Psoas muscle (tissue), 8 donors: Measurements from ENCODE around the gene ARHGAP42. TPM values are rescaled to one million over a fixed set of nuclear protein-coding genes. Genes with fewer than 3 reads are reported as not detected.

Source experiments
- ATAC-seq, 4 donors: fragments of 200-7000 bp; cut with Tn5 transposase; one replicate each; pipeline ENCODE4 v1.9.1; 2020; ENCODE audit warnings: moderate library complexity in 3 of 4, mild to moderate bottlenecking in 2 of 4
- DNase-seq, 2 donors: peaks; one replicate each; pipeline ENCODE4 v3.0.0-alpha.2; 2020
- H3K27ac ChIP-seq: fragments of 200-600 bp; one replicate; pipeline ENCODE4 v1.8.0; 2022
- H3K27me3 ChIP-seq, 3 donors: fragments of 200-600 bp in 1 of 3; one replicate each; pipeline versions ENCODE4 v1.6.1 to v1.8.0; 2013 to 2022; ENCODE audit warnings: low read length in 2 of 3, mild to moderate bottlenecking in 2 of 3, moderate library complexity in 1 of 3; ENCODE audit not compliant: insufficient read depth in 3 of 3
- H3K36me3 ChIP-seq, 2 donors: fragments of 200-600 bp in 1 of 2; one replicate each; pipeline versions ENCODE4 v1.6.1 to v1.8.0; 2013 to 2022; ENCODE audit warnings: low read depth in 1 of 2, mild to moderate bottlenecking in 1 of 2, moderate library complexity in 1 of 2; ENCODE audit not compliant: insufficient read depth in 1 of 2
- H3K4me1 ChIP-seq: fragments of 200-600 bp; one replicate; pipeline ENCODE4 v1.8.0; 2022
- H3K4me3 ChIP-seq: fragments of 200-600 bp; one replicate; pipeline ENCODE4 v1.8.0; 2022; ENCODE audit warnings: mild to moderate bottlenecking
- H3K9me3 ChIP-seq: fragments of 200-600 bp; one replicate; pipeline ENCODE4 v1.8.0; 2022
- WGBS, 3 donors: extraction: QIAGEN DNeasy Blood & Tissue Kit; methylation state at CpG; one replicate each; pipeline versions ENCODE4 v1.1.6 to v1.1.7; 2013; 5-methylcytosine and 5-hydroxymethylcytosine counted together
- intact Hi-C, 2 donors: fragments of 100-400 bp; cut with DNase I; formaldehyde crosslinking; loops; one replicate each; pipeline versions ENCODE4 v1.11.0 to v1.14.2; 2022
- polyA plus RNA-seq, 3 donors: library from polyadenylated mRNA; stranded (reverse); fragments of 200-250 nt; gene quantifications; one replicate each; pipeline ENCODE4 v1.2.3, GENCODE V29; 2013
- total RNA-seq, 4 donors: library from RNA; stranded (reverse); fragmentation: NEBNext Ultra II Directional in 2 of 4; extraction: Animal tissue kit (Norgen Biotek cat#: 25700) in 2 of 4; gene quantifications; one replicate each; pipeline versions ENCODE4 v1.2.1 to v1.2.4, GENCODE V29; 2021 to 2023
- TF ChIP-seq, protein P1 (sequence below): fragments of 200-600 bp; IDR thresholded peaks from one replicate; pipeline ENCODE4 v1.8.0; 2022; ENCODE audit warnings: antibody characterized with exemption
- donor health status: healthy with polysubstance abuse.
- donor health status: DM: no; HTN: no; CAD: no; lungs with moderate emphysema.
- donor health status: Bipolar disorder and iron deficiency.
- donor health status: healthy.
- donor health status: DM: yes; HTN: yes; CAD: no.
- donor health status: DM: no; HTN: no; CAD: no.
- donor health status: DM: no; HTN: no; CAD: no.
- donor health status: DM: yes; HTN: yes; CAD: no.

The ARHGAP42 gene
- total and polyA plus RNA-seq, 7 donors, result 3.8 to 12.3 (median 7.2) TPM

DNA sequence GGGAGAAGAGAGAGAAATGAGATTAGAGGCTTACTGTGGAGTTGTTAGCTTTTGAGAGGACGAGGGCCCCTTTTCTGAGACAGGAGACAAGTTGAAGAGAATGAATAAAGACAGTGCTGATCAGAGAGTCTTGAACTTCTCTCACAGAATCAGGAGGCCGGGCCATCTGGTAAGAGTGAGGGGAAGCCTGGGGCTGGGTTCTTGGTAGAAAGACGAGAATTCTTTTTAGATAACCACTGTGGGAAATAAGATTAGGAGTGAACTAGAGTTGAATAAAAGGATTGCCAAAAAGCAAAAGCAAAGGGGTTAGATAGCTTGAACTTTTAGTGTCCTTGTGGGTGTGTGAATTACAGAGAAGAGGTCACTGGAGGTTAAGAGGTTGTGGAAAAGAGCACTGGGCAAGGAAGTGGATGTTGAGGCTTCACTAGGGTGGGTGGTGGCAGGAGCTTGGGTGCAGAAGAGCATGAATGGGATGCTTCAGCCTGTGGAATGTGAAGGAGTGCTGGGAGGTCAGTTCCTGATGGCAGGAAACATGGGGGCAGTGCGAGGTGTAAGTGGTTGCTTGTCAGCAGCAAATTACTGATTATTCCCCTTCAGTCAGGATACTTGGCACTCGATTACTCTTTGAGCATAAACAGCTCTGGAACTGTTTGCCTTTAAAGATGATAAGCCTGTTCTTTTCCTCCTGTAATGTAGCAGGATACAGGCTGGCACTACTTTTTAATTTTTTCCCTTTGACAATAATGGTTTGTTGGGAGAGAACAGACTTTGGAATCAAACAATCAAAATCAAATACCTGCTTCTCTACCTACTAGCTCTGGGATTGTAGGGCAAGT, 98.3 kb downstream of the ARHGAP42 start:
- DNase-seq (no peak), ATAC-seq (no peak)
- 76 to 84% (median 78%) methylated on average over 5 of the region's 5 CpGs for WGBS, 3 donors
- intact Hi-C loops, result no loop called here
- no peaks in the 10 kb centered on the region for H3K9me3 ChIP-seq
- H3K36me3 ChIP-seq, result no peaks in the 10 kb centered on the region
- TF ChIP-seq, protein P1, sequence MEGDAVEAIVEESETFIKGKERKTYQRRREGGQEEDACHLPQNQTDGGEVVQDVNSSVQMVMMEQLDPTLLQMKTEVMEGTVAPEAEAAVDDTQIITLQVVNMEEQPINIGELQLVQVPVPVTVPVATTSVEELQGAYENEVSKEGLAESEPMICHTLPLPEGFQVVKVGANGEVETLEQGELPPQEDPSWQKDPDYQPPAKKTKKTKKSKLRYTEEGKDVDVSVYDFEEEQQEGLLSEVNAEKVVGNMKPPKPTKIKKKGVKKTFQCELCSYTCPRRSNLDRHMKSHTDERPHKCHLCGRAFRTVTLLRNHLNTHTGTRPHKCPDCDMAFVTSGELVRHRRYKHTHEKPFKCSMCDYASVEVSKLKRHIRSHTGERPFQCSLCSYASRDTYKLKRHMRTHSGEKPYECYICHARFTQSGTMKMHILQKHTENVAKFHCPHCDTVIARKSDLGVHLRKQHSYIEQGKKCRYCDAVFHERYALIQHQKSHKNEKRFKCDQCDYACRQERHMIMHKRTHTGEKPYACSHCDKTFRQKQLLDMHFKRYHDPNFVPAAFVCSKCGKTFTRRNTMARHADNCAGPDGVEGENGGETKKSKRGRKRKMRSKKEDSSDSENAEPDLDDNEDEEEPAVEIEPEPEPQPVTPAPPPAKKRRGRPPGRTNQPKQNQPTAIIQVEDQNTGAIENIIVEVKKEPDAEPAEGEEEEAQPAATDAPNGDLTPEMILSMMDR, result no peak
- peaks cover 5% of the 10 kb centered on the region for H3K4me1 ChIP-seq
- H3K4me3 ChIP-seq, result no peak overlapping the region
- H3K27me3 ChIP-seq, result no peaks in the 10 kb centered on the region
- H3K27ac ChIP-seq, result no peak overlapping the region

DNA sequence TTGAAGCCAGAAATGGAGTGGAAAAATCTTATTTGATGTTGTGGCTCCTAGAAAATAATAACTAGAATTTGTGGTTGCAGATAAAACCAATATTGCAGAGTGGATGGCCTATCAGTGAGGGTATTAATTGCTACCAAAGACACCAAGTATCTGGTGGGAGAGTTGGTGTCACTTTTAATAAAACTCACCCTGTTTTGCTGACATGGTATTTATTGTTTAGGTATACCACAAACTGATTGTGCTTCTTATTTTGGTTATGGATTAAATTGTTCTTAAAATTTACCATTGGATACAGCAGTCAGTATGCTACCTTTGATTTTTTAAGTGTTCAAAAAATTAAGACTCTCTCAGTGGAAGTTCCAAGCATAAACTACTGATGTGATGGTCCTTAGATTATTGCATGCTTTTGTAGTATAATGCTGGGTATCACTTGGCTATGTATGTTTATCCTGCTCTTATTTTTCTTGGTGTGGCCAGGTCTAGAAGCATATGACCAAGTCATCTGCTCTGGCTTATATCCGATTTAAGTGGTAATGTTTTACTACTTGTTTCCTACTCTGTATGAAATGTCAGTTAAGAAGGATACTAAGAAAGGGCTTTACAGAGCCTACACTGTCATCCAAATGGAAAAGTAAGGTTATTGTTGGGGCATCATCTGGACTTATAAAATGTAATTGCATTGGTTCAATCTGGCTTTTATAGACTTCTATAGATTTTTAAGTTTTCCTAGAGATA, 101.6 kb downstream of the ARHGAP42 start:
- Histone ChIP-seq H3K4me1 (peaks cover 16% of the 10 kb centered on the region), H3K27me3 (no peaks in the 10 kb centered on the region), H3K4me3 (no peak overlapping the region), H3K27ac (peak overlapping the region; percentile 71), H3K9me3 (no peaks in the 10 kb centered on the region), H3K36me3 (no peaks in the 10 kb centered on the region)
- ATAC-seq (no peak), DNase-seq (no peak)
- intact Hi-C loops, result no loop called here
- WGBS, 3 donors, result 65 to 93% (median 79%) methylated on average over 1 of the region's 1 CpG
- TF ChIP-seq, protein P1, result no peak

DNA sequence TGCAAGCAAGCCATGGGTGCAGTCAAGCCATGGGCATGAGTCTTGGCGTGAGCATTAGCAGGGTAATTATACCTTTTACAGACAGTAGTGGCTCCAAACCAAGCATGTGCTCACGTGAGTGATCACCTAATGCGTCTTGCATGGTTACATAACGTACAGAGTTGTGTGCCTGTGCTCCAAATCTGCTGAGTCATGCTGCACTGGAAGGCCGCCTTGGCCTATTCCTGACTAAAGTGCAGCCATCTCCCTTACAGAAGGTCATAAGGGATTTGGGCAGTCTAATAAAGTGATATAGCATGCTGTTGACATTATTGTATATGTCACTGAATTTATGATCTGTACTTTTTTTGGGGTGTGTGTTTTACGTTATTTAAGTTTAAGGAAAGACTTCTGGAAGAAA, 102.4 kb downstream of the ARHGAP42 start:
- Histone ChIP-seq H3K36me3 (no peaks in the 10 kb centered on the region), H3K4me3 (no peak overlapping the region), H3K27me3 (no peaks in the 10 kb centered on the region), H3K4me1 (peaks cover 16% of the 10 kb centered on the region), H3K27ac (peak overlapping the region; percentile 71), H3K9me3 (no peaks in the 10 kb centered on the region)
- peak; percentile 41 to 61 for DNase-seq
- 49 to 68% (median 56%) methylated on average over 6 of the region's 6 CpGs for WGBS, 3 donors
- TF ChIP-seq, protein P1, result no peak
- intact Hi-C loops, result no loop called here
- peak; percentile 84 to 95 (median 94) for ATAC-seq

DNA sequence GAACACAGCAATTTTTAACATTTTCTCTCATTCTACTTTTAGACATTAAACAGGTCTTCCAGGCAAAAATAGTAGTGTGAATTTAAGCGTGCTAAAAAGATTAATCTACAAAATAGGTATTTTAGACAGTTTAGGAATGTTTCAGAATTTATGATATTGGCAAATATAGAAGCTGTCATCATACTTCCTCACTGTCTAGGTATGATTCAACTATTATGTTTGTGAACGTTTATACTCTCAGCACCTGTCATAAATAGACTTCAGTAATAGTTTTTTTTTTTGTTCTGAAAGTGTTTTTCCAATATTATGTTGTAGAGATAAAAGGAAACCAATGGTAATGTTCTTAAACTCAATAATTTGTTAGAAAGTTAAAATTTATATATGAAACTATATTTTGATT, 103.0 kb downstream of the ARHGAP42 start:
- TF ChIP-seq, protein P1, result no peak
- no peak overlapping the region for H3K4me3 ChIP-seq
- H3K4me1 ChIP-seq, result peaks cover 16% of the 10 kb centered on the region
- no peaks in the 10 kb centered on the region for H3K27me3 ChIP-seq
- ATAC-seq (peak; percentile 39 to 57 (median 49)), DNase-seq (no peak)
- intact Hi-C loops, result no loop called here
- WGBS, 3 donors, result 34 to 40% (median 36%) methylated on average over 2 of the region's 2 CpGs
- no peaks in the 10 kb centered on the region for H3K9me3 ChIP-seq
- no peaks in the 10 kb centered on the region for H3K36me3 ChIP-seq
- peak overlapping the region; percentile 71 for H3K27ac ChIP-seq
